22Rv1 (cell line): ENCODE data around the gene WDFY1.

Experiments
- ZFX ChIP-seq: fragments of 450-650 bp; IDR thresholded peaks from 2 replicates; pipeline ENCODE4 v1.6.1; 2017; ENCODE audit warnings: antibody characterized with exemption, borderline replicate concordance
- TF ChIP-seq, protein P1 (sequence below): fragments of 450-650 bp; IDR thresholded peaks from 2 replicates; pipeline ENCODE4 v1.5.1; 2017; ENCODE audit warnings: mild to moderate bottlenecking

DNA sequence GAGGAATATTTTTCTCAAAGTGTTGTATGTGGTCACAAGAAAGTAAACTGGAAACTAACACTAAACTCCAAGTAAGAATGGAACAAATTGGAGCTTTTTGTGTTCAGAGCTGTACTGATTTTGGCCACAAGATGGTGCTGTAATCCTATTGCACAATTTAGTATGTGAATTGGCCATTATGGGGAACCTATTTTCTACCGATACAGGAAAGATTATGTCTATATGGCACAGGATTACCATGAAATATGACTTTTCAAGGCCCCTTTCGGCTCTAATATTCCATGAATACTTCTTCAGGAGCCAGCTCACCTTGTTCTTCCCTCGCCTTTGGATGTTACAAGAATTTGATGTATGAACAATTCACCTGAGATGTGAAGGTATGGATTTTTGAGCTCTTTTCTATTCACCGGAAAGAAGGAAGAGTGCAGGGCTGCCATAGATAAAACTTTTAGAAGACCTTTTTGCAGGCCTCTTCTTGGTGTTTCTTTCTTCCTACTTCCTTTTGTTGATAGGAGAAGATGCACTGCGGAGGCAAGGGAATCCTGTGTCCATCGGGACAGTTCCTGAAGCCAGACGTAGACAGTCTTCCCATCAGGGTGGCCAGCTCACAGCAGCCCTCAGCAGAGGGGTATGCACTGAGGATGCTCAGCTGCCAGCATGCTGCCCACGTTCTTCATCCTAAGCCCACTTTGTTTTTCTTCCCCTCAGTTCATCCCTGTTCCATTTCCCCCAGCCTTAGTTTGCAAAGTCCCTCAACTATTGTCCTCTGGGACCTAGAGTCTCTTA, 25.4 kb upstream of the WDFY1 start:
- TF ChIP-seq, protein P1, sequence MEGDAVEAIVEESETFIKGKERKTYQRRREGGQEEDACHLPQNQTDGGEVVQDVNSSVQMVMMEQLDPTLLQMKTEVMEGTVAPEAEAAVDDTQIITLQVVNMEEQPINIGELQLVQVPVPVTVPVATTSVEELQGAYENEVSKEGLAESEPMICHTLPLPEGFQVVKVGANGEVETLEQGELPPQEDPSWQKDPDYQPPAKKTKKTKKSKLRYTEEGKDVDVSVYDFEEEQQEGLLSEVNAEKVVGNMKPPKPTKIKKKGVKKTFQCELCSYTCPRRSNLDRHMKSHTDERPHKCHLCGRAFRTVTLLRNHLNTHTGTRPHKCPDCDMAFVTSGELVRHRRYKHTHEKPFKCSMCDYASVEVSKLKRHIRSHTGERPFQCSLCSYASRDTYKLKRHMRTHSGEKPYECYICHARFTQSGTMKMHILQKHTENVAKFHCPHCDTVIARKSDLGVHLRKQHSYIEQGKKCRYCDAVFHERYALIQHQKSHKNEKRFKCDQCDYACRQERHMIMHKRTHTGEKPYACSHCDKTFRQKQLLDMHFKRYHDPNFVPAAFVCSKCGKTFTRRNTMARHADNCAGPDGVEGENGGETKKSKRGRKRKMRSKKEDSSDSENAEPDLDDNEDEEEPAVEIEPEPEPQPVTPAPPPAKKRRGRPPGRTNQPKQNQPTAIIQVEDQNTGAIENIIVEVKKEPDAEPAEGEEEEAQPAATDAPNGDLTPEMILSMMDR = peak; percentile 94
- no peak for TF ChIP-seq ZFX
